Globus pallidus (tissue), 1 donor: Measurements from ENCODE around the gene CST1.
"Not testable (repeated sequence)": the region's sequence is repeated elsewhere in the genome, so short reads cannot be mapped to it uniquely, and the experiment has no call there.

Experiments
- DNase-seq: peaks from one replicate; pipeline ENCODE4 v3.0.0-alpha.2; 2015; ENCODE audit warnings: low spot score

Gene CST1

GRCh38 chr20:23750786-23751185 lies at the start of gene CST1:
CST1 (minus strand) TSS chr20:23750935; CDS start chr20:23750866, 69 bp downstream.
- DNase-seq: not testable (repeated sequence)

- not testable (repeated sequence) for DNase-seq
Measured at GRCh38 chr20:23799216-23799847, 48.6 kb upstream of the CST1 start.

GRCh38 chr20:23795526-23795925 lies 44.8 kb upstream of the CST1 start:
- no peak for DNase-seq

- DNase-seq: no peak
Measured at GRCh38 chr20:23794841-23795240, 44.1 kb upstream of the CST1 start.

- no peak for DNase-seq
Measured at GRCh38 chr20:23794065-23794464, 43.3 kb upstream of the CST1 start.

GRCh38 chr20:23783447-23783846 lies 32.7 kb upstream of the CST1 start:
- DNase-seq: no peak

GRCh38 chr20:23782366-23782983 lies 31.7 kb upstream of the CST1 start:
- DNase-seq: peak; percentile 1

- not testable (repeated sequence) for DNase-seq
Measured at GRCh38 chr20:23778676-23779075, 27.9 kb upstream of the CST1 start.

- not testable (repeated sequence) for DNase-seq
Measured at GRCh38 chr20:23777380-23777779, 26.6 kb upstream of the CST1 start.

GRCh38 chr20:23776067-23776771 lies 25.5 kb upstream of the CST1 start:
- no peak for DNase-seq

GRCh38 chr20:23774081-23774480 lies 23.3 kb upstream of the CST1 start:
- no peak for DNase-seq

GRCh38 chr20:23773579-23773978 lies 22.8 kb upstream of the CST1 start:
- DNase-seq: no peak

GRCh38 chr20:23773127-23773526 lies 22.4 kb upstream of the CST1 start:
- DNase-seq: no peak

- DNase-seq: no peak
Measured at GRCh38 chr20:23772074-23772473, 21.3 kb upstream of the CST1 start.

- DNase-seq: no peak
Measured at GRCh38 chr20:23770384-23770783, 19.6 kb upstream of the CST1 start.

GRCh38 chr20:23768520-23768919 lies 17.8 kb upstream of the CST1 start:
- not testable (repeated sequence) for DNase-seq

GRCh38 chr20:23766531-23766930 lies 15.8 kb upstream of the CST1 start:
- DNase-seq: no peak

- no peak for DNase-seq
Measured at GRCh38 chr20:23765578-23765977, 14.8 kb upstream of the CST1 start.

GRCh38 chr20:23764630-23765029 lies 13.9 kb upstream of the CST1 start:
- DNase-seq: not testable (repeated sequence)

- DNase-seq: no peak
Measured at GRCh38 chr20:23763345-23763744, 12.6 kb upstream of the CST1 start.

- DNase-seq: no peak
Measured at GRCh38 chr20:23759306-23759940, 8.7 kb upstream of the CST1 start.

GRCh38 chr20:23756792-23757191 lies 6.1 kb upstream of the CST1 start:
- not testable (repeated sequence) for DNase-seq

GRCh38 chr20:23755131-23755611 lies 4.4 kb upstream of the CST1 start:
- not testable (repeated sequence) for DNase-seq
